K562 (cell line): ENCODE results near the gene SNCB. TPM values are rescaled to one million over a fixed set of nuclear protein-coding genes. Genes with fewer than 3 reads are reported as not detected.

Source experiments
- ADNP ChIP-seq: fragments of 200-800 bp; sonication (Bioruptor generic); IDR thresholded peaks from 2 replicates; pipeline ENCODE4 v1.6.1; 2016; ENCODE audit warnings: missing genetic modification characterization, missing compliant biosample characterization
- CBFB ChIP-seq: sonication (generic); formaldehyde crosslinking; IDR thresholded peaks from 2 replicates; pipeline ENCODE4 v1.4.0; 2020; ENCODE audit warnings: mild to moderate bottlenecking, missing genetic modification reagents
- CC2D1A ChIP-seq: fragments of 450-650 bp; IDR thresholded peaks from 2 replicates; pipeline ENCODE4 v1.6.1; 2017; ENCODE audit warnings: mild to moderate bottlenecking
- CTBP1 ChIP-seq: fragments of 450-650 bp; IDR thresholded peaks from 2 replicates; pipeline ENCODE4 v1.6.1; 2016; ENCODE audit warnings: borderline replicate concordance
- DIDO1 ChIP-seq: fragments of 450-650 bp; IDR thresholded peaks from 2 replicates; pipeline ENCODE4 v1.6.1; 2016; ENCODE audit warnings: low read depth, missing biosample characterization, missing genetic modification characterization
- EZH2 ChIP-seq: IDR thresholded peaks from 2 replicates; pipeline ENCODE4 v1.6.1; 2012; ENCODE audit warnings: low read depth, mild to moderate bottlenecking, inconsistent platforms, low read length, borderline replicate concordance
- FOXJ3 ChIP-seq: sonication (generic); formaldehyde crosslinking; IDR thresholded peaks from 2 replicates; pipeline ENCODE4 v1.4.0; 2020; ENCODE audit warnings: mild to moderate bottlenecking, missing genetic modification reagents
- FOXP1 ChIP-seq: sonication (generic); formaldehyde crosslinking; IDR thresholded peaks from 2 replicates; pipeline ENCODE4 v1.8.0; 2022; ENCODE audit warnings: mild to moderate bottlenecking, missing genetic modification reagents
- GATAD2B ChIP-seq: fragments of 450-650 bp; IDR thresholded peaks from 2 replicates; pipeline ENCODE4 v1.6.1; 2017; ENCODE audit warnings: mild to moderate bottlenecking, borderline replicate concordance
- KDM1A ChIP-seq, 2 experiments: fragments of 450-650 bp; IDR thresholded peaks; 2 replicates each; pipeline ENCODE4 v1.6.1; 2016; ENCODE audit warnings: mild to moderate bottlenecking in 2 of 2
- KLF16 ChIP-seq: IDR thresholded peaks from 2 replicates; pipeline ENCODE4 v1.6.1; 2016; ENCODE audit warnings: antibody characterized with exemption
- MAFF ChIP-seq: IDR thresholded peaks from 2 replicates; pipeline ENCODE4 v1.6.1; 2012; ENCODE audit warnings: low read length, improper control_type of control experiment
- MECOM ChIP-seq: fragments of 250-450 bp; sonication (Bioruptor Pico); IDR thresholded peaks from 2 replicates; pipeline ENCODE4 v1.8.0; 2022; ENCODE audit warnings: inconsistent platforms
- PHB2 ChIP-seq: fragments of 450-650 bp; IDR thresholded peaks from 2 replicates; pipeline ENCODE4 v1.6.1; 2017; ENCODE audit warnings: low read depth
- SMARCA5 ChIP-seq: fragments of 450-650 bp; IDR thresholded peaks from 2 replicates; pipeline ENCODE4 v1.6.1; 2016
- SNIP1 ChIP-seq: fragments of 450-650 bp; IDR thresholded peaks from 2 replicates; pipeline ENCODE4 v1.7.1; 2017; ENCODE audit warnings: low read depth, mild to moderate bottlenecking
- SREBF2 ChIP-seq: sonication (generic); formaldehyde crosslinking; IDR thresholded peaks from 2 replicates; pipeline ENCODE4 v1.4.0; 2020; ENCODE audit warnings: mild to moderate bottlenecking, missing genetic modification reagents
- ZFP30 ChIP-seq: fragments of 250-450 bp; sonication (Bioruptor Pico); IDR thresholded peaks from 2 replicates; pipeline ENCODE4 v1.8.0; 2022; ENCODE audit warnings: moderate library complexity, mild to moderate bottlenecking, inconsistent platforms, borderline replicate concordance
- ZNF507 ChIP-seq: conservative IDR thresholded peaks from 2 replicates; pipeline ENCODE4 v1.6.1; 2017; ENCODE audit warnings: missing genetic modification characterization, missing compliant biosample characterization
- ZZZ3 ChIP-seq: fragments of 450-650 bp; IDR thresholded peaks from 2 replicates; pipeline ENCODE4 v1.6.1; 2016; ENCODE audit warnings: antibody characterized with exemption, mild to moderate bottlenecking, moderate library complexity
- polyA plus RNA-seq, 8 experiments: library from polyadenylated mRNA; depleted of rRNA in 4 of 8; stranded (reverse) in 5 of 8; unstranded in 3 of 8; fragments of >200 nt; fragmentation: Nextera tagmentation in 2 of 8; fragmentation: Illumina TruSeq in 1 of 8; extraction: Ambion mirVana in 2 of 8; extraction: Trizol in 1 of 8; gene quantifications; 2 replicates each; pipeline versions ENCODE4 v1.2.1 to v1.2.3, GENCODE V29; 2011 to 2014; ENCODE audit warnings: inconsistent platforms in 1 of 8, missing spikeins in 1 of 8
- total RNA-seq, 7 experiments: library from RNA; depleted of rRNA in 6 of 7; stranded (reverse); fragments of >200 nt in 6 of 7; fragmentation: Illumina TruSeq in 2 of 7; extraction: Trizol in 2 of 7; gene quantifications; 2 replicates each; pipeline versions ENCODE4 v1.2.1 to v1.2.3, GENCODE V29; 2011 to 2021; ENCODE audit warnings: low replicate concordance in 1 of 7
- TF ChIP-seq, protein P1 (sequence below): fragments of 450-650 bp; IDR thresholded peaks from 2 replicates; pipeline ENCODE4 v1.6.1; 2016; ENCODE audit warnings: low read depth
- TF ChIP-seq, protein P2 (sequence below): fragments of 250-450 bp; sonication (Bioruptor Pico); IDR thresholded peaks from 2 replicates; pipeline ENCODE4 v1.8.0; 2021; ENCODE audit warnings: moderate library complexity, mild to moderate bottlenecking, inconsistent platforms

SNCB gene
- total and polyA plus RNA-seq, 9 of the 15 experiments (the other 6 are each of a cell fraction or from before 2014, with no cell fraction given), result not detected

DNA sequence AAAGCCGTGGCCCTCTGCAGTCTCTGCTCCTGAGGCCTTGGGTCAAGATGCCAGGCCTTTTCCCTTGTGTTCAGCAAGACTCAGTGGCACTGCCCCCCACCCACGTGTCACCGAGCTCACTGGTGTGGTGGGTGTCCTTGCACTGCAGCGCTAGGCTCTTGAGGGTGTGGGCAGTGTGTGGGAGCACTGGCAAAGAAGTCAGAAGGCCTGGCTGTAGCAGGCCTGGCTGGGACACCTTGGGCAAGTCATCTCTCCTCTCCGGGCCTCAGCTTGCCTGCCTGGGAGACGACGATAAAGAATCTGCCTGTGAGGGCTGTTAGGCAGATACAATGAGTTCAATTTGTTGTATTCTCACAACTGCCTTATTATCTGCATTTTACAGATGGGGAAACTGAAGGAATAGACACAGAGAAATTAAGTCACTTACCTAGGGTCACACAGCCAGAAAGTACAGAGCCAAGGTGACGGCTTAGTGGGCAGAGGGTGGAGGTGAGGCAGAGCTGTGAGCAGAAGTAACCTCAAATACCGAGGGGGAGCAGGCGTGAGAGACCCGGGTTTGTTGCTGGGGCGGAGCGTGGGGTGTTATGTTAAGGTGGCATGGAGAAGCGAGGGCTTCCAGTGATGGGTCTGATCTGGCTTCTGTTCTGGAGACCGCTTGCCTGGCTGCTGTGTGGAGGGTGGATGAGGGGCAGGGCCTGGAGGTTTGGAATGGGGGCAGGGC, 18.3 kb upstream of the SNCB start (continued):
- TF ChIP-seq, protein P1, sequence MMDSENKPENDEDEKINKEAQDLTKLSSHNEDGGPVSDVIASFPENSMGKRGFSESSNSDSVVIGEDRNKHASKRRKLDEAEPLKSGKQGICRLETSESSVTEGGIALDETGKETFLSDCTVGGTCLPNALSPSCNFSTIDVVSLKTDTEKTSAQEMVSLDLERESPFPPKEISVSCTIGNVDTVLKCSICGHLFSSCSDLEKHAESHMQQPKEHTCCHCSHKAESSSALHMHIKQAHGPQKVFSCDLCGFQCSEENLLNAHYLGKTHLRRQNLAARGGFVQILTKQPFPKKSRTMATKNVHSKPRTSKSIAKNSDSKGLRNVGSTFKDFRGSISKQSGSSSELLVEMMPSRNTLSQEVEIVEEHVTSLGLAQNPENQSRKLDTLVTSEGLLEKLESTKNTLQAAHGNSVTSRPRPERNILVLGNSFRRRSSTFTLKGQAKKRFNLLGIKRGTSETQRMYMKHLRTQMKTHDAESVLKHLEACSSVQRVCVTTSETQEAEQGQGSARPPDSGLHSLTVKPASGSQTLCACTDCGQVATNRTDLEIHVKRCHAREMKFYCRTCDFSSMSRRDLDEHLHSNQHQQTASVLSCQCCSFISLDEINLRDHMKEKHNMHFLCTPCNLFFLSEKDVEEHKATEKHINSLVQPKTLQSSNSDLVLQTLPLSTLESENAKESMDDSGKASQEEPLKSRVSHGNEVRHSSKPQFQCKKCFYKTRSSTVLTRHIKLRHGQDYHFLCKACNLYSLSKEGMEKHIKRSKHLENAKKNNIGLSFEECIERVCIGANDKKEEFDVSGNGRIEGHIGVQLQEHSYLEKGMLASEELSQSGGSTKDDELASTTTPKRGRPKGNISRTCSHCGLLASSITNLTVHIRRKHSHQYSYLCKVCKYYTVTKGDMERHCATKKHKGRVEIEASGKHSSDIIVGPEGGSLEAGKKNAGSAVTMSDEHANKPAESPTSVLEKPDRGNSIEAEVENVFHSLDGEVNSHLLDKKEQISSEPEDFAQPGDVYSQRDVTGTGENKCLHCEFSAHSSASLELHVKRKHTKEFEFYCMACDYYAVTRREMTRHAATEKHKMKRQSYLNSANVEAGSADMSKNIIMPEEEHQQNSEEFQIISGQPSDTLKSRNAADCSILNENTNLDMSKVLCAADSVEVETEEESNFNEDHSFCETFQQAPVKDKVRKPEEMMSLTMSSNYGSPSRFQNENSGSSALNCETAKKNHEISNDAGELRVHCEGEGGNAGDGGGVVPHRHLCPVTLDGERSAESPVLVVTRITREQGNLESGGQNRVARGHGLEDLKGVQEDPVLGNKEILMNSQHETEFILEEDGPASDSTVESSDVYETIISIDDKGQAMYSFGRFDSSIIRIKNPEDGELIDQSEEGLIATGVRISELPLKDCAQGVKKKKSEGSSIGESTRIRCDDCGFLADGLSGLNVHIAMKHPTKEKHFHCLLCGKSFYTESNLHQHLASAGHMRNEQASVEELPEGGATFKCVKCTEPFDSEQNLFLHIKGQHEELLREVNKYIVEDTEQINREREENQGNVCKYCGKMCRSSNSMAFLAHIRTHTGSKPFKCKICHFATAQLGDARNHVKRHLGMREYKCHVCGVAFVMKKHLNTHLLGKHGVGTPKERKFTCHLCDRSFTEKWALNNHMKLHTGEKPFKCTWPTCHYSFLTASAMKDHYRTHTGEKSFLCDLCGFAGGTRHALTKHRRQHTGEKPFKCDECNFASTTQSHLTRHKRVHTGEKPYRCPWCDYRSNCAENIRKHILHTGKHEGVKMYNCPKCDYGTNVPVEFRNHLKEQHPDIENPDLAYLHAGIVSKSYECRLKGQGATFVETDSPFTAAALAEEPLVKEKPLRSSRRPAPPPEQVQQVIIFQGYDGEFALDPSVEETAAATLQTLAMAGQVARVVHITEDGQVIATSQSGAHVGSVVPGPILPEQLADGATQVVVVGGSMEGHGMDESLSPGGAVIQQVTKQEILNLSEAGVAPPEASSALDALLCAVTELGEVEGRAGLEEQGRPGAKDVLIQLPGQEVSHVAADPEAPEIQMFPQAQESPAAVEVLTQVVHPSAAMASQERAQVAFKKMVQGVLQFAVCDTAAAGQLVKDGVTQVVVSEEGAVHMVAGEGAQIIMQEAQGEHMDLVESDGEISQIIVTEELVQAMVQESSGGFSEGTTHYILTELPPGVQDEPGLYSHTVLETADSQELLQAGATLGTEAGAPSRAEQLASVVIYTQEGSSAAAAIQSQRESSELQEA, result no peak
- no peak for TF ChIP-seq DIDO1 (tag)
- TF ChIP-seq SNIP1, result no peak
- TF ChIP-seq CC2D1A, result peak; percentile 86; the same call in 1 of the 2 replicates
- TF ChIP-seq SREBF2 (CRISPR knock-in tag), result no peak
- TF ChIP-seq FOXJ3 (CRISPR knock-in tag), result no peak
- no peak for TF ChIP-seq GATAD2B
- no peak for TF ChIP-seq EZH2
- no peak for TF ChIP-seq FOXP1 (CRISPR knock-in tag)
- no peak; the same call in 1 of the 2 replicates for TF ChIP-seq ADNP
- TF ChIP-seq ZZZ3, result no peak
- TF ChIP-seq ZFP30 (CRISPR knock-in tag), result no peak
- no peak for TF ChIP-seq MAFF
- no peak for TF ChIP-seq MECOM (CRISPR knock-in tag)
- peak; percentile 75 for TF ChIP-seq PHB2
- TF ChIP-seq KDM1A (IDR thresholded peaks at IDR 0.05), result peak; percentile 79 to 83
- TF ChIP-seq CBFB, result 0 out of 2 replicates have a peak, but pooled peaks have one; percentile 70
- TF ChIP-seq SMARCA5, result peak; percentile 50
- TF ChIP-seq CTBP1, result no peak
- TF ChIP-seq, protein P2, sequence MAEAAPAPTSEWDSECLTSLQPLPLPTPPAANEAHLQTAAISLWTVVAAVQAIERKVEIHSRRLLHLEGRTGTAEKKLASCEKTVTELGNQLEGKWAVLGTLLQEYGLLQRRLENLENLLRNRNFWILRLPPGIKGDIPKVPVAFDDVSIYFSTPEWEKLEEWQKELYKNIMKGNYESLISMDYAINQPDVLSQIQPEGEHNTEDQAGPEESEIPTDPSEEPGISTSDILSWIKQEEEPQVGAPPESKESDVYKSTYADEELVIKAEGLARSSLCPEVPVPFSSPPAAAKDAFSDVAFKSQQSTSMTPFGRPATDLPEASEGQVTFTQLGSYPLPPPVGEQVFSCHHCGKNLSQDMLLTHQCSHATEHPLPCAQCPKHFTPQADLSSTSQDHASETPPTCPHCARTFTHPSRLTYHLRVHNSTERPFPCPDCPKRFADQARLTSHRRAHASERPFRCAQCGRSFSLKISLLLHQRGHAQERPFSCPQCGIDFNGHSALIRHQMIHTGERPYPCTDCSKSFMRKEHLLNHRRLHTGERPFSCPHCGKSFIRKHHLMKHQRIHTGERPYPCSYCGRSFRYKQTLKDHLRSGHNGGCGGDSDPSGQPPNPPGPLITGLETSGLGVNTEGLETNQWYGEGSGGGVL (CRISPR knock-in tag), result no peak
- peak; percentile 89 for TF ChIP-seq KLF16
- TF ChIP-seq ZNF507 (tag), result no peak
